PFSK-1 (cell line): Measurements from ENCODE around the gene C1S.

Experiments used
- POLR2AphosphoS5 ChIP-seq: IDR thresholded peaks from 2 replicates; pipeline ENCODE4 v1.6.1; 2012; ENCODE audit warnings: low read depth, mild to moderate bottlenecking, control low read depth, low read length, moderate library complexity
- TAF1 ChIP-seq: IDR thresholded peaks from 2 replicates; pipeline ENCODE4 v1.6.1; 2012; ENCODE audit warnings: low read length, control low read depth, borderline replicate concordance; ENCODE audit not compliant: insufficient read depth

GRCh38 chr12:7035463-7035862, 25.1 kb upstream of the C1S start:
- TF ChIP-seq POLR2AphosphoS5: no peak
- TF ChIP-seq TAF1: no peak
